T-helper 1 cell treated with Interleukin-12 subunit alpha and Interleukin-12 subunit beta and Interleukin-4 antibody, amounts not matched to agents 30 μg/mL and 1 μg/mL, for 36 hours (primary cell): ENCODE data around the gene RERE.
A peak's percentile ranks its signal among the peaks of the same experiment; 100 is the strongest.

Experiments
- H3K27ac Mint-ChIP-seq: one replicate; pipeline ENCODE4 v1.8.0; 2021; ENCODE audit warnings: mild to moderate bottlenecking, mixed read lengths
- H3K27me3 Mint-ChIP-seq: one replicate; pipeline ENCODE4 v1.8.0; 2021; ENCODE audit warnings: low read depth, mixed read lengths
- H3K36me3 Mint-ChIP-seq: one replicate; pipeline ENCODE4 v1.8.0; 2021; ENCODE audit warnings: low read depth, mixed read lengths
- H3K4me1 Mint-ChIP-seq: one replicate; pipeline ENCODE4 v1.8.0; 2021; ENCODE audit warnings: low read depth, mixed read lengths
- H3K4me3 Mint-ChIP-seq: one replicate; pipeline ENCODE4 v1.8.0; 2021; ENCODE audit warnings: mild to moderate bottlenecking, moderate library complexity, mixed read lengths
- H3K9me3 Mint-ChIP-seq: one replicate; pipeline ENCODE4 v1.8.0; 2021; ENCODE audit warnings: mixed read lengths

Gene RERE

DNA sequence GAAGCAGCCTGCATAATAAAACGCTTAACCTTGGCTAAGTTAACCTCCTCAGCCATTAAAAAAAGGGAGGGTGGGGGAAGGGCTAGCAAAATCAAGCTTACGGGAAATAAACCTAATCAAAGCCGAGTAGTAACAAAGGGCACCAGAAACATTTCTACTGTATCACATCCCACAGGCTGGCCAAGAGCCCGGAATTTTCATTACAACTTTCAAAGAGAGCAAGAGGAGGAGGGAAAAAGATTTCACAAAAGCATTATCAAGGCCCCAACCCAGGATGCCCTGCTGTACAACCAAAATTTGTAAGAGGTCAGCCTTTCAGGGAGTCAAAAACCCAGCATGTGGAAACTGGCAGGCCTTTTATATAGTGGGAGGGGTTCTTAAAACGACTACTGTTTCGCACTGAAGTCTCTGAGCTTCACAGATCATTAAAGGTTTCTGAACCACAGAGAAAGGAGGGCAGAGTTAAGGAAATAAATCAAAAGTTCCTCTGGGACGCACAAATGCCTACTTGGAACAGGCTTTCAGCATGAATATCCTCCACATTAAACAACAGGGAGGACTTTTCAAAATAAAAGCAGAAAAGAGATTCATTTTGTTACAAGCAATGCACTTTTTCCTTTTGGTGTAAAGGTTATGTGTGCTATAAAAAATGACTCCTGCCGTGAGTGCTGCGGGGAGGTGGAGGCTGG is 409.1 kb downstream of the RERE start:
- no peaks in the 10 kb centered on the region for H3K27me3 Mint-ChIP-seq
- H3K4me3 Mint-ChIP-seq = no peak overlapping the region
- H3K4me1 Mint-ChIP-seq = peaks cover 36% of the 10 kb centered on the region
- H3K36me3 Mint-ChIP-seq = peaks cover 36% of the 10 kb centered on the region
- peak overlapping the region; percentile 22 for H3K27ac Mint-ChIP-seq
- H3K9me3 Mint-ChIP-seq = no peaks in the 10 kb centered on the region

- H3K4me3 Mint-ChIP-seq = no peak overlapping the region
- H3K4me1 Mint-ChIP-seq = peaks cover 36% of the 10 kb centered on the region
These were observed 409.8 kb downstream of the RERE start for GRCh38 chr1:8407652-8408051.

GRCh38 chr1:8406960-8407359 is 410.5 kb downstream of the RERE start:
- H3K27ac Mint-ChIP-seq = no peak overlapping the region
- no peak overlapping the region for H3K4me3 Mint-ChIP-seq
- peaks cover 36% of the 10 kb centered on the region for H3K4me1 Mint-ChIP-seq
- H3K36me3 Mint-ChIP-seq = peaks cover 36% of the 10 kb centered on the region
- no peaks in the 10 kb centered on the region for H3K9me3 Mint-ChIP-seq
- H3K27me3 Mint-ChIP-seq = no peaks in the 10 kb centered on the region

More at GRCh38 chr1:8407652-8408051, 409.8 kb downstream of the RERE start:
- H3K36me3 Mint-ChIP-seq = peaks cover 36% of the 10 kb centered on the region
- H3K9me3 Mint-ChIP-seq = no peaks in the 10 kb centered on the region
- no peak overlapping the region for H3K27ac Mint-ChIP-seq
- no peaks in the 10 kb centered on the region for H3K27me3 Mint-ChIP-seq

DNA sequence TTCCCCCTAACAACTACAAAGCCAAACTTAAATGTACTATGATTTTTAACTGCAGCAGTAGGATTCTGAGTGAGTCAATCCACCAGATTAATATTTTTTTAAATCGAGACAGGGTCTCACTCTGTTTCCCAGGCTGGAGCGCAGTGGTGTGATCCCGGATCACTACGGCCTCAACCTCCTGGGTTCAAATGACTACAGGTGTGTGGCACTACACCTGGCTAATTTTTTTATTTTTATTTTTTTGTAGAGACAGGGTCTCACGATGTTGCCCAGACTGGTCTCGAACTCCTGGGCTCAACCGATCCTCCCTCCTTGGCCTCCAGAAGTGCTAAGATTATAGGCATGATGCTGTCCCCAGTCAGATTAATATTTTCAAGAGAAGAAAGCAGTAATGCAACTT is 411.4 kb downstream of the RERE start:
- no peaks in the 10 kb centered on the region for H3K27me3 Mint-ChIP-seq
- peaks cover 34% of the 10 kb centered on the region for H3K4me1 Mint-ChIP-seq
- H3K36me3 Mint-ChIP-seq = peaks cover 34% of the 10 kb centered on the region
- no peak overlapping the region for H3K4me3 Mint-ChIP-seq
- no peak overlapping the region for H3K27ac Mint-ChIP-seq
- H3K9me3 Mint-ChIP-seq = no peaks in the 10 kb centered on the region

GRCh38 chr1:8404460-8405370 is 412.7 kb downstream of the RERE start:
- H3K27ac Mint-ChIP-seq = peak overlapping the region; percentile 31

DNA sequence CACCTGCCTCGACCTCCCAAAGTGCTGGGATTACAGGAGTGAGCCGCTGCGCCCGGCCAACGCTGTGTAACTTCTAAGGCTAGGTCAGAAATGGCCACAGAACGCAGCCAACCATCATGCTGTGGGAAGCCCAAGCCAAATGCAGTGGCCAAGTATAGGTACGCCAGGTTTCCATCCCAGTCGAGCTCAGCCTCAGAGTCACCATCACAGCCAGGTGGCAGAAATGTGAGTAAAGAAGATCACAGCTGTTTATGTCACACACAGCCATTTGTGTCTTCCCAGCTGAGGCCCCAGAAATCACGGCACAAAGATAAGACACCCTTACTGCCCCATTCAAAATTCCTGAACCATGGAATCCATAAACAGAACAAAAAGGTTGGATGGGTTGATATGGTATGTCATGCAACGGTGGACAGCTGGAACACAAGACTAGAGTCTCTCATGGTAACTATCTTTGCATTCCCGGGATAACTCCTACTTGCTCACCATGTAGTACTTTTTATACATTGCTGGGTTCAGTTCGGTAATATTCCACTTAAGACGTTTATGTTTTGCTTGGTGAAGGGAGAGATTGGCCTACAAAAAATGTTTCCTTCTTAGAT is 415.2 kb downstream of the RERE start:
- Mint-ChIP-seq H3K4me3 (no peak overlapping the region), H3K27ac (no peak overlapping the region), H3K27me3 (no peaks in the 10 kb centered on the region), H3K4me1 (peaks cover 26% of the 10 kb centered on the region), H3K36me3 (peaks cover 27% of the 10 kb centered on the region), H3K9me3 (no peaks in the 10 kb centered on the region)

More at GRCh38 chr1:8404460-8405370, 412.7 kb downstream of the RERE start:
- Mint-ChIP-seq H3K36me3 (peaks cover 28% of the 10 kb centered on the region), H3K9me3 (no peaks in the 10 kb centered on the region), H3K4me1 (peaks cover 29% of the 10 kb centered on the region), H3K27me3 (no peaks in the 10 kb centered on the region), H3K4me3 (no peak overlapping the region)

- peaks cover 43% of the 10 kb centered on the region for H3K4me1 Mint-ChIP-seq
- no peaks in the 10 kb centered on the region for H3K9me3 Mint-ChIP-seq
- peaks cover 19% of the 10 kb centered on the region for H3K36me3 Mint-ChIP-seq
- no peaks in the 10 kb centered on the region for H3K27me3 Mint-ChIP-seq
- H3K4me3 Mint-ChIP-seq = no peak overlapping the region
- no peak overlapping the region for H3K27ac Mint-ChIP-seq
These were observed 418.8 kb downstream of the RERE start for GRCh38 chr1:8398677-8399076.

- H3K27me3 Mint-ChIP-seq = no peaks in the 10 kb centered on the region
- peak overlapping the region; percentile 14 for H3K4me3 Mint-ChIP-seq
- peaks cover 43% of the 10 kb centered on the region for H3K4me1 Mint-ChIP-seq
- no peaks in the 10 kb centered on the region for H3K9me3 Mint-ChIP-seq
- H3K27ac Mint-ChIP-seq = peak overlapping the region; percentile 75
- peaks cover 19% of the 10 kb centered on the region for H3K36me3 Mint-ChIP-seq
These were observed 419.4 kb downstream of the RERE start for GRCh38 chr1:8398086-8398485.

- H3K4me3 Mint-ChIP-seq = peak overlapping the region; percentile 14
- H3K36me3 Mint-ChIP-seq = peaks cover 18% of the 10 kb centered on the region
- peaks cover 44% of the 10 kb centered on the region for H3K4me1 Mint-ChIP-seq
- peak overlapping the region; percentile 75 for H3K27ac Mint-ChIP-seq
- H3K9me3 Mint-ChIP-seq = no peaks in the 10 kb centered on the region
- H3K27me3 Mint-ChIP-seq = no peaks in the 10 kb centered on the region
These were observed 419.9 kb downstream of the RERE start for GRCh38 chr1:8397511-8397910.

DNA sequence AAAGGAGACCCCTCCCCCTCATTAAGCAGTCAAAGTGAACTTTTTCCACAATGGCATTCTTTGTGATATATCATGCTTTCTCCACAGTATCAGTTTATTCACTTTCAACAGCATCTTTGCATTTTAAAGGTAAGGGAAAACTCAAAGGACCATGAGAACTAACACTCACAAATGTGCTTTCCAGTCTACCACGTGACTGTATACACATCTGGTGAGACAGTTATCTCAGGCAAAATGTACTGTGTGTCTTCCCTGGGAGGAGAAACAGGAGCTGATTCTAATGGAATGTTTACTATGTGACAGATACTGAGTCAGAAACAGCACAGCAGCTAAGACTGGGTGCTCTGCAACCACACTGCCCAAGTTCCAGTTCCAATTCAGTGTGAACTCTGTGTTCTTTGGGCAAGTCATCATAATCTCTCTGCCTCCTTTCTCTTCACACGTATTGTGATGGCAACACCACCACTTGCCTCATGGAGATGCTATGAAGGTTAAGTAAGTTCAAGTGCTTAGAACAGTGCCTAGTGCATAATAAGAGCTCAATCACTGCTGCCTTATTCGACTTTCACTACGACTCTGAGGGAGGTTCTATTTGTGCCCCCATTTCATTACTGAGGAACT is 420.5 kb downstream of the RERE start:
- Mint-ChIP-seq H3K27me3 (no peaks in the 10 kb centered on the region), H3K4me3 (no peak overlapping the region), H3K4me1 (peaks cover 47% of the 10 kb centered on the region), H3K27ac (peak overlapping the region; percentile 75), H3K9me3 (no peaks in the 10 kb centered on the region), H3K36me3 (peaks cover 15% of the 10 kb centered on the region)

- Mint-ChIP-seq H3K9me3 (no peaks in the 10 kb centered on the region), H3K4me3 (no peak overlapping the region), H3K36me3 (peaks cover 16% of the 10 kb centered on the region), H3K27me3 (no peaks in the 10 kb centered on the region), H3K27ac (peak overlapping the region; percentile 75), H3K4me1 (peaks cover 48% of the 10 kb centered on the region)
These were observed 421.2 kb downstream of the RERE start for GRCh38 chr1:8396083-8396785.

- Mint-ChIP-seq H3K4me3 (peak overlapping the region; percentile 53), H3K27ac (peak overlapping the region; percentile 57), H3K4me1 (peaks cover 56% of the 10 kb centered on the region), H3K9me3 (no peaks in the 10 kb centered on the region), H3K27me3 (no peaks in the 10 kb centered on the region), H3K36me3 (peaks cover 23% of the 10 kb centered on the region)
These were observed 422.0 kb downstream of the RERE start for GRCh38 chr1:8395433-8395866.

- Mint-ChIP-seq H3K27me3 (no peaks in the 10 kb centered on the region), H3K4me1 (peaks cover 59% of the 10 kb centered on the region), H3K9me3 (no peaks in the 10 kb centered on the region), H3K27ac (peak overlapping the region; percentile 8), H3K4me3 (peak overlapping the region; percentile 53), H3K36me3 (peaks cover 25% of the 10 kb centered on the region)
These were observed 422.8 kb downstream of the RERE start for GRCh38 chr1:8394456-8395321.
